D341Med (cell line): ENCODE measurements around the gene GNG5.
"Not testable (repeated sequence)": the region's sequence is repeated elsewhere in the genome, so short reads cannot be mapped to it uniquely, and the experiment has no call there.

Source experiments
- DNase-seq: peaks from one replicate; pipeline ENCODE4 v3.0.0; 2012; ENCODE audit warnings: low spot score

GNG5 gene

GRCh38 chr1:84488107-84488506 is 18.3 kb downstream of the GNG5 start:
- no peak for DNase-seq

GRCh38 chr1:84481317-84481716 is 25.1 kb downstream of the GNG5 start:
- no peak for DNase-seq

- DNase-seq, result no peak
Observed at GRCh38 chr1:84480650-84481049, 25.7 kb downstream of the GNG5 start.

- no peak for DNase-seq
Observed at GRCh38 chr1:84479998-84480397, 26.4 kb downstream of the GNG5 start.

GRCh38 chr1:84478876-84479868 is 27.2 kb downstream of the GNG5 start, which contains the start of gene RPF1:
Gene RPF1, plus strand, starts transcription at chr1:84479266. Its CDS starts 16 bp downstream, at chr1:84479282.
- peak; percentile 86 for DNase-seq

- DNase-seq, result no peak
Observed at GRCh38 chr1:84476225-84476624, 30.2 kb downstream of the GNG5 start.

GRCh38 chr1:84467298-84467697 is 39.1 kb downstream of the GNG5 start:
- no peak for DNase-seq

- no peak for DNase-seq
Observed at GRCh38 chr1:84462118-84462517, 44.3 kb downstream of the GNG5 start.

- no peak for DNase-seq
Observed at GRCh38 chr1:84452436-84452835, 53.9 kb downstream of the GNG5 start.

GRCh38 chr1:84450910-84451309 is 55.5 kb downstream of the GNG5 start:
- DNase-seq, result no peak

GRCh38 chr1:84448704-84449103 is 57.7 kb downstream of the GNG5 start:
- not testable (repeated sequence) for DNase-seq
